GM23338 (cell line): ENCODE results near the gene C12orf43.

Experiments used
- CREB1 ChIP-seq: fragments of 250-450 bp; sonication (Bioruptor Pico); IDR thresholded peaks from 2 replicates; pipeline ENCODE4 v1.5.0; 2020; ENCODE audit warnings: low read depth, mild to moderate bottlenecking, moderate library complexity
- CTCF ChIP-seq, 2 experiments: fragments of 200-600 bp in 1 of 2; sonication (generic) in 1 of 2; conservative IDR thresholded peaks; 2 replicates each; pipeline versions ENCODE4 v1.5.1 to v1.6.1; 2016 to 2017; ENCODE audit warnings: antibody characterized with exemption in 2 of 2, low read depth in 2 of 2, mild to moderate bottlenecking in 2 of 2, moderate library complexity in 1 of 2
- ETS1 ChIP-seq: IDR thresholded peaks from 2 replicates; pipeline ENCODE4 v1.6.1; 2016; ENCODE audit warnings: antibody characterized with exemption
- EZH2 ChIP-seq: fragments of 200-600 bp; sonication (generic); IDR thresholded peaks from one replicate; pipeline ENCODE4 v1.8.0; 2017; ENCODE audit warnings: antibody characterized with exemption, mild to moderate bottlenecking, low read depth; ENCODE audit not compliant: unreplicated experiment
- EZH2phosphoT487 ChIP-seq: fragments of 200-600 bp; sonication (generic); IDR thresholded peaks from one replicate; pipeline ENCODE4 v1.8.1; 2018; ENCODE audit warnings: antibody characterized with exemption; ENCODE audit not compliant: unreplicated experiment
- JUNB ChIP-seq: IDR thresholded peaks from one replicate; pipeline ENCODE4 v1.6.1; 2016; ENCODE audit warnings: antibody characterized with exemption; ENCODE audit not compliant: unreplicated experiment
- NANOG ChIP-seq: IDR thresholded peaks from 2 replicates; pipeline ENCODE4 v1.6.1; 2016; ENCODE audit warnings: antibody characterized with exemption, borderline replicate concordance
- POLR2AphosphoS5 ChIP-seq: IDR thresholded peaks from 2 replicates; pipeline ENCODE4 v1.6.1; 2016; ENCODE audit warnings: antibody characterized with exemption, low read depth
- STAT1 ChIP-seq: IDR thresholded peaks from one replicate; pipeline ENCODE4 v1.6.1; 2016; ENCODE audit warnings: antibody characterized with exemption; ENCODE audit not compliant: unreplicated experiment
- ZNF114 ChIP-seq: fragments of 250-450 bp; sonication (Bioruptor Pico); IDR thresholded peaks from 2 replicates; pipeline ENCODE4 v1.5.0; 2020; ENCODE audit warnings: mild to moderate bottlenecking, moderate library complexity
- ZNF331 ChIP-seq: fragments of 250-450 bp; sonication (Bioruptor Pico); IDR thresholded peaks from 2 replicates; pipeline ENCODE4 v1.5.0; 2020; ENCODE audit warnings: low read depth, mild to moderate bottlenecking, moderate library complexity
- TF ChIP-seq, protein P1 (sequence below): IDR thresholded peaks from one replicate; pipeline ENCODE4 v1.6.1; 2018; ENCODE audit warnings: antibody characterized with exemption; ENCODE audit not compliant: unreplicated experiment
- TF ChIP-seq, protein P2 (sequence below): fragments of 250-450 bp; sonication (Bioruptor Pico); IDR thresholded peaks from 2 replicates; pipeline ENCODE4 v1.5.0; 2020; ENCODE audit warnings: mild to moderate bottlenecking, moderate library complexity

DNA sequence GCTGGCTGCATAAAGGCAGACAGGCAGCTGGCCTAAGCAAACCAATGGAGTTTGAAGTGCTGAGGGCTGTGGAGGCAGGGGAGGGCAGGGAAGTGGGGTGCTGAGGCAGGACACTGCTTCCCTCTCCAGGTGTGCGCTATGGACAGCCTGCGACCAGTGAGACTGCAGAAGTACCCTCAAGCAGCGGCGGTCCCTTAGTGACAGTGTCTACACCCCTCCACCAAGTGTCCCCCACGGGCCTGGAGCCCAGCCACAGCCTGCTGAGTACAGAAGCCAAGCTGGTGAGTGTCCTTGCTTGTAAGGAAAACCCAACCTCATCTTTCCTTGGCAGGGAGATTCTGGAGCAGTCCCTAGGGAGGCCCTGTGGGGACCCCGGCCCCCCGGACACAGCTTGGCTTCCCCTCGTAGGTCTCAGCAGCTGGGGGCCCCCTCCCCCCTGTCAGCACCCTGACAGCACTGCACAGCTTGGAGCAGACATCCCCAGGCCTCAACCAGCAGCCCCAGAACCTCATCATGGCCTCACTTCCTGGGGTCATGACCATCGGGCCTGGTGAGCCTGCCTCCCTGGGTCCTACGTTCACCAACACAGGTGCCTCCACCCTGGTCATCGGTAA, 20.0 kb downstream of the C12orf43 start:
- TF ChIP-seq CTCF (conservative IDR thresholded peaks at IDR 0.05; ENCODE audit: low read depth in 2 of 2) = no peak
- TF ChIP-seq EZH2 = no peak
- no peak for TF ChIP-seq POLR2AphosphoS5
- TF ChIP-seq, protein P1, sequence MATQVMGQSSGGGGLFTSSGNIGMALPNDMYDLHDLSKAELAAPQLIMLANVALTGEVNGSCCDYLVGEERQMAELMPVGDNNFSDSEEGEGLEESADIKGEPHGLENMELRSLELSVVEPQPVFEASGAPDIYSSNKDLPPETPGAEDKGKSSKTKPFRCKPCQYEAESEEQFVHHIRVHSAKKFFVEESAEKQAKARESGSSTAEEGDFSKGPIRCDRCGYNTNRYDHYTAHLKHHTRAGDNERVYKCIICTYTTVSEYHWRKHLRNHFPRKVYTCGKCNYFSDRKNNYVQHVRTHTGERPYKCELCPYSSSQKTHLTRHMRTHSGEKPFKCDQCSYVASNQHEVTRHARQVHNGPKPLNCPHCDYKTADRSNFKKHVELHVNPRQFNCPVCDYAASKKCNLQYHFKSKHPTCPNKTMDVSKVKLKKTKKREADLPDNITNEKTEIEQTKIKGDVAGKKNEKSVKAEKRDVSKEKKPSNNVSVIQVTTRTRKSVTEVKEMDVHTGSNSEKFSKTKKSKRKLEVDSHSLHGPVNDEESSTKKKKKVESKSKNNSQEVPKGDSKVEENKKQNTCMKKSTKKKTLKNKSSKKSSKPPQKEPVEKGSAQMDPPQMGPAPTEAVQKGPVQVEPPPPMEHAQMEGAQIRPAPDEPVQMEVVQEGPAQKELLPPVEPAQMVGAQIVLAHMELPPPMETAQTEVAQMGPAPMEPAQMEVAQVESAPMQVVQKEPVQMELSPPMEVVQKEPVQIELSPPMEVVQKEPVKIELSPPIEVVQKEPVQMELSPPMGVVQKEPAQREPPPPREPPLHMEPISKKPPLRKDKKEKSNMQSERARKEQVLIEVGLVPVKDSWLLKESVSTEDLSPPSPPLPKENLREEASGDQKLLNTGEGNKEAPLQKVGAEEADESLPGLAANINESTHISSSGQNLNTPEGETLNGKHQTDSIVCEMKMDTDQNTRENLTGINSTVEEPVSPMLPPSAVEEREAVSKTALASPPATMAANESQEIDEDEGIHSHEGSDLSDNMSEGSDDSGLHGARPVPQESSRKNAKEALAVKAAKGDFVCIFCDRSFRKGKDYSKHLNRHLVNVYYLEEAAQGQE = no peak
- no peak for TF ChIP-seq ETS1
- no peak for TF ChIP-seq EZH2phosphoT487
- no peak for TF ChIP-seq JUNB
- TF ChIP-seq ZNF331 (CRISPR knock-in tag) = no peak
- TF ChIP-seq NANOG = no peak
- TF ChIP-seq ZNF114 = no peak
- TF ChIP-seq CREB1 (CRISPR knock-in tag) = no peak
- TF ChIP-seq STAT1 = no peak
- TF ChIP-seq, protein P2, sequence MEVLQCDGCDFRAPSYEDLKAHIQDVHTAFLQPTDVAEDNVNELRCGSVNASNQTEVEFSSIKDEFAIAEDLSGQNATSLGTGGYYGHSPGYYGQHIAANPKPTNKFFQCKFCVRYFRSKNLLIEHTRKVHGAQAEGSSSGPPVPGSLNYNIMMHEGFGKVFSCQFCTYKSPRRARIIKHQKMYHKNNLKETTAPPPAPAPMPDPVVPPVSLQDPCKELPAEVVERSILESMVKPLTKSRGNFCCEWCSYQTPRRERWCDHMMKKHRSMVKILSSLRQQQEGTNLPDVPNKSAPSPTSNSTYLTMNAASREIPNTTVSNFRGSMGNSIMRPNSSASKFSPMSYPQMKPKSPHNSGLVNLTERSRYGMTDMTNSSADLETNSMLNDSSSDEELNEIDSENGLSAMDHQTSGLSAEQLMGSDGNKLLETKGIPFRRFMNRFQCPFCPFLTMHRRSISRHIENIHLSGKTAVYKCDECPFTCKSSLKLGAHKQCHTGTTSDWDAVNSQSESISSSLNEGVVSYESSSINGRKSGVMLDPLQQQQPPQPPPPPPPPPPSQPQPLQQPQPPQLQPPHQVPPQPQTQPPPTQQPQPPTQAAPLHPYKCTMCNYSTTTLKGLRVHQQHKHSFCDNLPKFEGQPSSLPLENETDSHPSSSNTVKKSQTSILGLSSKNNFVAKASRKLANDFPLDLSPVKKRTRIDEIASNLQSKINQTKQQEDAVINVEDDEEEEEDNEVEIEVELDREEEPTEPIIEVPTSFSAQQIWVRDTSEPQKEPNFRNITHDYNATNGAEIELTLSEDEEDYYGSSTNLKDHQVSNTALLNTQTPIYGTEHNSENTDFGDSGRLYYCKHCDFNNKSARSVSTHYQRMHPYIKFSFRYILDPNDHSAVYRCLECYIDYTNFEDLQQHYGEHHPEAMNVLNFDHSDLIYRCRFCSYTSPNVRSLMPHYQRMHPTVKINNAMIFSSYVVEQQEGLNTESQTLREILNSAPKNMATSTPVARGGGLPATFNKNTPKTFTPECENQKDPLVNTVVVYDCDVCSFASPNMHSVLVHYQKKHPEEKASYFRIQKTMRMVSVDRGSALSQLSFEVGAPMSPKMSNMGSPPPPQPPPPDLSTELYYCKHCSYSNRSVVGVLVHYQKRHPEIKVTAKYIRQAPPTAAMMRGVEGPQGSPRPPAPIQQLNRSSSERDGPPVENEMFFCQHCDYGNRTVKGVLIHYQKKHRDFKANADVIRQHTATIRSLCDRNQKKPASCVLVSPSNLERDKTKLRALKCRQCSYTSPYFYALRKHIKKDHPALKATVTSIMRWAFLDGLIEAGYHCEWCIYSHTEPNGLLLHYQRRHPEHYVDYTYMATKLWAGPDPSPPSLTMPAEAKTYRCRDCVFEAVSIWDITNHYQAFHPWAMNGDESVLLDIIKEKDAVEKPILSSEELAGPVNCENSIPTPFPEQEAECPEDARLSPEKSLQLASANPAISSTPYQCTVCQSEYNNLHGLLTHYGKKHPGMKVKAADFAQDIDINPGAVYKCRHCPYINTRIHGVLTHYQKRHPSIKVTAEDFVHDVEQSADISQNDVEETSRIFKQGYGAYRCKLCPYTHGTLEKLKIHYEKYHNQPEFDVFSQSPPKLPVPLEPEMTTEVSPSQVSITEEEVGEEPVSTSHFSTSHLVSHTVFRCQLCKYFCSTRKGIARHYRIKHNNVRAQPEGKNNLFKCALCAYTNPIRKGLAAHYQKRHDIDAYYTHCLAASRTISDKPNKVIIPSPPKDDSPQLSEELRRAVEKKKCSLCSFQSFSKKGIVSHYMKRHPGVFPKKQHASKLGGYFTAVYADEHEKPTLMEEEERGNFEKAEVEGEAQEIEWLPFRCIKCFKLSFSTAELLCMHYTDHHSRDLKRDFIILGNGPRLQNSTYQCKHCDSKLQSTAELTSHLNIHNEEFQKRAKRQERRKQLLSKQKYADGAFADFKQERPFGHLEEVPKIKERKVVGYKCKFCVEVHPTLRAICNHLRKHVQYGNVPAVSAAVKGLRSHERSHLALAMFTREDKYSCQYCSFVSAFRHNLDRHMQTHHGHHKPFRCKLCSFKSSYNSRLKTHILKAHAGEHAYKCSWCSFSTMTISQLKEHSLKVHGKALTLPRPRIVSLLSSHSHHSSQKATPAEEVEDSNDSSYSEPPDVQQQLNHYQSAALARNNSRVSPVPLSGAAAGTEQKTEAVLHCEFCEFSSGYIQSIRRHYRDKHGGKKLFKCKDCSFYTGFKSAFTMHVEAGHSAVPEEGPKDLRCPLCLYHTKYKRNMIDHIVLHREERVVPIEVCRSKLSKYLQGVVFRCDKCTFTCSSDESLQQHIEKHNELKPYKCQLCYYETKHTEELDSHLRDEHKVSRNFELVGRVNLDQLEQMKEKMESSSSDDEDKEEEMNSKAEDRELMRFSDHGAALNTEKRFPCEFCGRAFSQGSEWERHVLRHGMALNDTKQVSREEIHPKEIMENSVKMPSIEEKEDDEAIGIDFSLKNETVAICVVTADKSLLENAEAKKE (CRISPR knock-in tag) = no peak
